GM12872 (cell line): ENCODE results near the gene VPS39.

Source experiments
- CTCF ChIP-seq: IDR thresholded peaks from 3 replicates; pipeline ENCODE4 v1.5.1; 2011; ENCODE audit warnings: low read depth, mild to moderate bottlenecking, low read length, moderate library complexity; ENCODE audit not compliant: insufficient read depth

The VPS39 gene

GRCh38 chr15:42207674-42208579 is at the start of gene VPS39:
TSS of gene VPS39 (minus strand) at chr15:42208304. CDS start at chr15:42208153, 151 bp downstream.
- no peak for TF ChIP-seq CTCF

- no peak for TF ChIP-seq CTCF
Measured at GRCh38 chr15:42253300-42253699, 45.2 kb upstream of the VPS39 start.

- TF ChIP-seq CTCF = no peak
Measured at GRCh38 chr15:42240823-42241222, 32.7 kb upstream of the VPS39 start.

- no peak for TF ChIP-seq CTCF
Measured at GRCh38 chr15:42239528-42240182, 31.6 kb upstream of the VPS39 start.

GRCh38 chr15:42233107-42233506 is 25.0 kb upstream of the VPS39 start:
- TF ChIP-seq CTCF = no peak

- TF ChIP-seq CTCF = no peak
Measured at GRCh38 chr15:42232606-42233005, 24.5 kb upstream of the VPS39 start.

GRCh38 chr15:42231088-42231487 is 23.0 kb upstream of the VPS39 start:
- no peak for TF ChIP-seq CTCF
